Esophagus muscularis mucosa (tissue), 4 donors: ENCODE results near the gene OLA1.

Source experiments
- EP300 ChIP-seq: sonication (generic); formaldehyde crosslinking; IDR thresholded peaks from one replicate; pipeline ENCODE4 v1.6.1; 2017; ENCODE audit warnings: antibody characterized with exemption
- POLR2A ChIP-seq: fragments of 450-650 bp; IDR thresholded peaks from one replicate; pipeline ENCODE4 v1.6.1; 2017; ENCODE audit warnings: antibody characterized with exemption, moderate library complexity, mild to moderate bottlenecking, low read depth
- POLR2AphosphoS5 ChIP-seq, 2 donors: sonication (generic); formaldehyde crosslinking; IDR thresholded peaks; one replicate each; pipeline ENCODE4 v1.6.1; 2017; ENCODE audit warnings: antibody characterized with exemption in 2 of 2
- TF ChIP-seq, protein P1 (sequence below), 3 experiments: fragments of 200-600 bp in 2 of 3; fragments of 450-650 bp in 1 of 3; sonication (generic) in 2 of 3; IDR thresholded peaks; one replicate each; pipeline ENCODE4 v1.5.1; 2017 to 2019; ENCODE audit warnings: antibody characterized with exemption in 3 of 3, mild to moderate bottlenecking in 2 of 3, moderate library complexity in 1 of 3

- TF ChIP-seq, protein P1, sequence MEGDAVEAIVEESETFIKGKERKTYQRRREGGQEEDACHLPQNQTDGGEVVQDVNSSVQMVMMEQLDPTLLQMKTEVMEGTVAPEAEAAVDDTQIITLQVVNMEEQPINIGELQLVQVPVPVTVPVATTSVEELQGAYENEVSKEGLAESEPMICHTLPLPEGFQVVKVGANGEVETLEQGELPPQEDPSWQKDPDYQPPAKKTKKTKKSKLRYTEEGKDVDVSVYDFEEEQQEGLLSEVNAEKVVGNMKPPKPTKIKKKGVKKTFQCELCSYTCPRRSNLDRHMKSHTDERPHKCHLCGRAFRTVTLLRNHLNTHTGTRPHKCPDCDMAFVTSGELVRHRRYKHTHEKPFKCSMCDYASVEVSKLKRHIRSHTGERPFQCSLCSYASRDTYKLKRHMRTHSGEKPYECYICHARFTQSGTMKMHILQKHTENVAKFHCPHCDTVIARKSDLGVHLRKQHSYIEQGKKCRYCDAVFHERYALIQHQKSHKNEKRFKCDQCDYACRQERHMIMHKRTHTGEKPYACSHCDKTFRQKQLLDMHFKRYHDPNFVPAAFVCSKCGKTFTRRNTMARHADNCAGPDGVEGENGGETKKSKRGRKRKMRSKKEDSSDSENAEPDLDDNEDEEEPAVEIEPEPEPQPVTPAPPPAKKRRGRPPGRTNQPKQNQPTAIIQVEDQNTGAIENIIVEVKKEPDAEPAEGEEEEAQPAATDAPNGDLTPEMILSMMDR (IDR thresholded peaks at IDR 0.05) = no peak
- TF ChIP-seq EP300 (no peak), POLR2A (no peak), POLR2AphosphoS5 (IDR thresholded peaks at IDR 0.05) (no peak)
These were observed 194.8 kb downstream of the OLA1 start for GRCh38 chr2:174053355-174054151.
